H4 (cell line): Measurements from ENCODE around the gene PEAK3. TPM values are rescaled to one million over a fixed set of nuclear protein-coding genes. Genes with fewer than 3 reads are reported as not detected.
"Not testable (repeated sequence)": the region's sequence is repeated elsewhere in the genome, so short reads cannot be mapped to it uniquely, and the experiment has no call there.

ENCODE experiments used
- DNase-seq: peaks from one replicate; pipeline ENCODE4 v3.0.0-alpha.2; 2015; ENCODE audit warnings: low spot score
- total RNA-seq: library from RNA; depleted of rRNA; stranded (reverse); fragments of >200 nt; shearing (Covaris generic); gene quantifications from 2 replicates; pipeline ENCODE4 v1.2.3, GENCODE V29; 2014

Gene PEAK3
- total RNA-seq, 1 experiment from 2014 or later, result 0.06 TPM

GRCh38 chr19:2288818-2289713 is 7.1 kb upstream of the PEAK3 start:
- DNase-seq, result no peak

DNA sequence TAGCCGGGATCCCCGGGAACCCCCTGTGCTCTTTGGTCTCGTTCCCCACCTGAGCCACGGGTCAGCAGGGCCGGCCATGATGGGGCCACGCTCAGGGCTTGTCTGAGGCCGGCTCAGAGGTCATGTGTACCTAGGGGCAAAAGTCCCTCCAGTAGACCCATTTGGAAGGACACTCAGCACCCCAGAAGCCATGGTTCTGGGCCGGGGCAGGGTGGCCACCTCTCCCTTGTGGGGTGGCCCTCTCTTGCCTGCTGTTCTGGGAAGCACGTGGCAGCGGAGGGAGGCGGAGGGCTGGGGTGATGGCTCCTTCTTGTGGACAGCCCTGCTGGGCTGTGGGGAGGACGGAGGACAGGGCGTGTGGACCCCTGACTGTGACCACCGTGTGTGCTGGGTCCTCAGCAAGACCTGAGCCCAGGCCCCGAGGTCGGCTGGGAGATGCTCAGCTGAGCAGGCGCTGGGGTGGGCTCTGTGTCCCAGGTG is 6.4 kb upstream of the PEAK3 start:
- DNase-seq, result no peak

DNA sequence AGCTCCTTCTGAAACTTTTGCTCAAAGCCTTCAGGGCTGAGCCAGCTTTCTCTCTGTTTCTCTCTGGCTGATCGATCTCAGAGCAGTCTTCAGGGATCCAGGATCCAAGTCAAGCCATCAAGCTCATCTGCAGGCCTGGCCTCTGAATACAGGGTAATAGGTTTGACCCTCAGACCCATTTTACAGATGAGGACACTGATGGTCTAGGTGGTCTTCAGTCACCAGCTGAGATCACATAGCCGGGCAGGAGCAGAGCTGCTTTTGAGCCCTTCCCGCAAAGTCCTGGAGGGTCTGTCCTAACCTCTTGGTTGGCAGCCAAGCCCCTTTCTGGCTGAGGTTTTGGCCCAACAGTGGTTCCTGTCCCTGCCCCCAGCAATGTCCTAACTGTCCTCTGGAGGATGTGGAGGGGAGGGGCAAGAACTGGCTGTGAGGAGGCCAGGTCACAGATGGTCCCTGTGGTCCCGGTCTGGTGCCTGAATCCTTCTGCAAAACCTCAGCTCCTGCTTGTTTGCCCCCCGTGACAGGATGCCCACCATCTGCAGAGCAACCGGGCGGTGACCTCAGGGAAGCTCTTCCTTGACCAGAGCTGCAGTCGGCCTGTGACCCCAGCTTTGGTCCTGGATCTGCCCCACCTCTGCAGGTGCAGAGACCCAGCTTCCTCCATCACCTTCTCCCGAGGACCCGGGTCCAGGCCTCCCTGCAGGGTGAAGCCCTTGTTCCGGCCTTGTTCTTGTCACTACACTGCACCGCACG is 5.8 kb upstream of the PEAK3 start:
- DNase-seq, result no peak

DNA sequence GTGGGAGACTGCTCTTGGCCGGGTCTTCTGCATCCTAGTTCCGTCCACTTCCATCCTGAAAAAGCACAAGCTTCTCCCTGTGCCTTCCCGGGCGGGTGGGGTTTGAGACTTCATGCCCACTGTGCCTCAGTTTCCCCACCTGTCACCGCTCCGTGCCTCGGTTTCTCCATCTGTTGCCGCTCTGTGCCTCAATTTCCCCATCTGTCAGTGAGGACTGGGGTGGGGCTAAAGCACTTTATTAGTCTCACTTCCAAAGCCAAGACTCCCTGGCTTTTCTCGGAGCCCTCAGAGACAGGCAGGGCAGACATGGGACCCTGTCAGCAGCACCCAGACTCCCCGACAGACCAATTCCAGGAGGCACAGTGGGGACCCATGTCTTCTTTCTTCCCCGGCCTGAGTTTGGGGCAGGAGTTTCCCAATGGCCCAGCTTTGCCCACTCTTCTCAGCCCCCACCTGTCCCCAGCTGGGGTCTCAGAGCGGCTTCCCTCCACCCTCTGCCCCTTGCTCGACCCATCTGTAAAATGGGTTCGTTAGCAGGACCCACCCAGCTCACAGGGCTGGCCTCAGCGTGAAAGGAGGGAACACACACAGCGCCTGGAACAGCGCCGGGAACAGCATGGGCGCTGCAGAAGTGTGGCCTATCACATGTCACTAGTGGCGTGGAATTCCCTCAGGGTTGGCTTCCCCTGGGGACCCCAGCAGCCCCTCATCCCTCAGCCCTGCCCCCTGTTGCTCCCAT is 4.6 kb upstream of the PEAK3 start:
- no peak for DNase-seq

DNA sequence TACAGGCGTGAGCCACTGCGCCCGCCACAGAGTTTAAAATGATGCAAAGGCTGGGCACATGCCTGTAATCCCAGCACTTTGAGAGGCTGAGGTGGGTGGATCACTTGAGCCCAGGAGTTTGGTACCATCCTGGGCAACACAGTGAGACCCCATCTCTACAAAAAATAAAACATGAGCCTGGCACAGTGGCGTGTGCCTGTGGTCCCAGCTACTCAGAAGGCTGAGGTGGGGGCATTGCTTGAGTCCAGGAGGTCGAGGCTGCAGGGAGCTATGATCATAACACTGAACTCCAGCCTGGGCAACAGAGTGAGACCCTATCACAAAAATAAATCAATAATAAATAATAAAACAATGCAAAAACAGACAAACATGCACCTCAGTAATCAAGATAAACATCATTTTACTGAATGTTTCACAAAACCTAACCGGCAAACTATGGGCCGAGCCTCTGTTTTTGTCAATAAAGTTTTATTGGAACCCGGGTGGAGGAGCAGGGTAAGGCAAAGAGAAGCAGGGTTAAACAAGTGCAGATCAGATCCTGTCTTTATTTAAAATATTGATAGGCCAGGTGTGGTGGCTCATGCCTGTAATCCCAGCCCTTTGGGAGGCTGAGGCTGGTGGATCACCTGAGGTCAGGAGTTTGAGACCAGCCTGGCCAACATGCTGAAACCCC is 2.0 kb upstream of the PEAK3 start:
- no peak for DNase-seq

- no peak for DNase-seq
These were observed 875 bp upstream of the PEAK3 start for GRCh38 chr19:2282862-2283237.

DNA sequence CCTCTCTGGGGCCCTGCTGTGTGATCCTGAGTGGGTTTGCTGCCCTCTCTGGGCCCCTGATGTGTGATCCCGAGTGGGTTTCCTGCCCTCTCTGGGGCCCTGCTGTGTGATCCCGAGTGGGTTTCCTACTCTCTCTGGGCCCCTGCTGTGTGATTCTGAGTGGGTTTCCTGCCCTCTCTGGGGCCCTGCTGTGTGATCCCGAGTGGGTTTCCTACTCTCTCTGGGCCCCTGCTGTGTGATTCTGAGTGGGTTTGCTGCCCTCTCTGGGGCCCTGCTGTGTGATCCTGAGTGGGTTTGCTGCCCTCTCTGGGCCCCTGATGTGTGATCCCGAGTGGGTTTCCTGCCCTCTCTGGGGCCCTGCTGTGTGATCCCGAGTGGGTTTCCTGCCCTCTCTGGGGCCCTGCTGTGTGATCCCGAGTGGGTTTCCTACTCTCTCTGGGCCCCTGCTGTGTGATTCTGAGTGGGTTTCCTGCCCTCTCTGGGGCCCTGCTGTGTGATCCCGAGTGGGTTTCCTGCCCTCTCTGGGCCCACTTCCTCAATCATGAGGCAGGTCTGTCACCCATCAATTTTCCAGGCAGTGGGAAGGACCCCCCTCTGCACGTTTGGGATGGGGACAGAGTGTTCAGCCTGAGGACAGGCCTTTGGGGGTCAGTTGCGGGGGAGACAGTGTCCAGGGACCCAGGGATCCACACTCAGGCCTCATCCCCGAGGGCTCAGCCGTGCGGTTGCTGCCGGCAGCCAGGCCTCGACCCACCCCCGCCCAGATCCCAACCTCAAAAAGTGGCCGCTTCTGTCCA is 512 bp downstream of the PEAK3 start:
- DNase-seq, result not testable (repeated sequence)

DNA sequence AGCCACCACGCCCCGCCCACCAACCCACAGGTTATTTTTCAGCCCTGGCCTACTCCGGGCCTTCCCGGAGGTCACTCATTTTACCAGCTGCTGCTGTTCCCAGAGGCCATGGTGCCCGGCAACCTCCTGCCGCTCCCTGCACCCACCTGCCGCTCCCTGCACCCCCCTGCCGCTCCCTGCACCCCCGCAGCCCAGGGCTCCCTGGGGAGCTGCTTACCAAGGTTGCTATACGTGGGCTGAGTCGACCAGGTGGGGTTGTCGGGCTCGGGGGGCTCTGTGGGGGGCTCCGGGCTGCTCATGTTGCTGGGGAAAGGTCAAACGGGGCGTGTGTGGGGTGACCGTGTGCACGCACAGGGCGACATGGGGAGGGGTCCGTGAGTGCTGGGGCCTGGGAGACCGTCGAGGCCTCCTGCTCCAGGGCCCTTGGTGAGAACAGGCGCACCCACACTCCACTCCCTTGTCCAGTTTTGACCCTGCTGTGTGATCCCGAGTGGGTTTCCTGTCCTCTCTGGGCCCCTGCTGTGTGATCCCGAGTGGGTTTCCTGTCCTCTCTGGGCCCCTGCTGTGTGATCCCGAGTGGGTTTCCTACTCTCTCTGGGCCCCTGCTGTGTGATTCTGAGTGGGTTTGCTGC is 1.2 kb downstream of the PEAK3 start:
- no peak for DNase-seq

DNA sequence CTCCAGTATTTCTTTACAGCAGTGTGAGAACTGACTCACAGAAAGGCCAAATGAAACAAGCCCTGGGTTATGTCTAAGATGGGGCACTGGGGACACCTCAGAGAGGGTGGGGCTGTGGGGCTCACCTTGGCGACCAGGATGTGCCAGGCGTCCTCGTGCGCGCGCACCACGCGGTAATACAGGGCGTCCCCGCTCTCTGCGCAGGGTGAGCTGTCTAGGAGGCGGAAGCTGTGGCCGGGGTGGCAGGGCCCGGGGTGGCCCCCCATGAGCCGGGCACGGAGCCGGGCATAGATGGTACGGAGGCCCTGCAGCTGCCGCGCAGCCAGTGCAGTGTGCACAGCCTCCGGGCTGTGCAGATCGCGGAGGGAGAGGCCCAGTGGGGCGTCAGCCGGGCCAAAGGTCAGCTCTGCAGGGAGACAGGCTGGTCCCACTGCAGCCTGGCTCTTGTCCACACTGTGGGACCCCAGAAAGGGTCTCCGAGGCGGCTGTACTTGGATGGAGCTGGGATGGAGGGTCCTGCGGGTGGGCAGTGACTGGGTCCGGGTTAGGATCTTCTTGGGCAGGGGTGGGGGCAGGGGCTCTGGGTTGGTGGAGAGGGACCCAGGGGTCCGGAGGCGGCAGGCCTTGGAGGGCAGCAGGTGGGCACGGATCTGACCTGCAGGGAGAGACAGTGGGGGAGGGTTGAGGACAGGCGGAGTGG is 3.4 kb downstream of the PEAK3 start:
- DNase-seq, result no peak

DNA sequence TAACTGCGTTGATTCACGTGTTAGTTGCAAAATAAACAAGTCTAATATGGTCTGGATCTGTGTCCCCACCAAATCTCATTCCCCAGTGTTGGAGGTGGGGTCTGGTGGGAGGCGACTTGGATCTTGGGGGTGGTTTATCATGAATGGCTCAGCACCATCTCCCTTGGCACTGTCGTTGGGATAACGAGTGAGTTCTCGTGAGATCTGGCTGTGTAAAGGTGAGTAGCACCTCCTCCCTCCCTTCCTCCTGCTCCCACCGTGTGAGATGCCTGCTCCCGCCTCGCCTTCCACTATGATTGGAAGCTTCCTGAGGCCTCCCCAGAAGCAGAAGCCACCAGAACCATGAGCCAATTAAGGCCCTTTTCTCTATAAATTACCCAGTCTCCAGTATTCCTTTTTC is 4.8 kb downstream of the PEAK3 start:
- no peak for DNase-seq

DNA sequence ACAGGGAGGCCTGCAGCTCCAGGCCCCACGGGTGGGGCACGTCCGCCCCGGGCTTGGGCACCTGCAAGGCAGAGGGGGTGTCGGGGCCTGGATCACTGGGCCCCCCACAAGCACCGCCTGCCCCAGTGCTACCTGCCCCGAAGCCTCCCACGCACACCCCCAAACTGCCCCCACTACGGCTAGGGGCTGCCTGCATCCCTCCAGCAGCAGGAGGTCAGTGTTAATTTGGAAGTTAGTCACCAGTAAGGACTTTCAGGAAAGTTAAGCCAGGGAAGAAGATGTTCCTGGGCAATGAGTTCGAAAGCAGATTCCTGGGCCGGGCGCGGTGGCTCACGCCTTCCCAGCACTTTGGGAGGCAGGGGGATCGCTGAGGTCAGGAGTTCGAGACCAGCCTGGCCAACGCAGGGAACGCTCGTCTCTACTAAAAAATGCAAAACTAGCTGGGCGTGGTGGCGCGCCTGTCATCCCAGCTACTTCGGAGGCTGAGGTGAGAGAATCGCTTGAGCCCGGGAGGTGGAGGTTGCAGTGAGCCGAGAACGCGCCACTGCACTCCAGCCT is 5.5 kb downstream of the PEAK3 start:
- DNase-seq, result no peak

GRCh38 chr19:2275588-2276428 is 6.2 kb downstream of the PEAK3 start:
- no peak for DNase-seq

- DNase-seq, result peak; percentile 52
These were observed 6.9 kb downstream of the PEAK3 start for GRCh38 chr19:2274931-2275535.

DNA sequence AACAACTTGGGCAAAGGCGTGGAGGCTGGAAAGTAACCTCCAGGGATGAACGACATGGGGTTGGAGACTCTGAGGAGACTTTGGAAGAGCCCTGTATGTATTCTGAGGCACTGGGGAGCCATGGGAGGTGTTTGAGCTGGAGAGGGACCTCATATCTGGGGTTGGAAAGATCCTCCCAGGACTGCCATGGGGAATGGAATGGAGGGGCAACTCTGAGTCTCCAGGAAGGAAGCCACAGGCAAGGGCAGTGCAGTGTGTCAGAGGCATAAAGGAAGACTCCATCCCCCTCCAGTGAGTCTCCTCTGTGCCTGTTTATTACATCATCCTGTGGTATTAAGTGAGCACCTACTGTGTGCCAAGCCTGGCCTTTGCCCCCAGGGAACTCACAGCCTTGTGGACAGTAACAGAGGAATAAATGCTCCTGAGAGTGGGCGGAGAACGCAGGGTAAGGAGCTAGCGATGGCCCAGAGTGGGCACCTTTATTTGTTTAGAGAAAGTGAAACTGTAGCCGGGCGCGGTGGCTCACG is 7.7 kb downstream of the PEAK3 start:
- DNase-seq, result no peak

DNA sequence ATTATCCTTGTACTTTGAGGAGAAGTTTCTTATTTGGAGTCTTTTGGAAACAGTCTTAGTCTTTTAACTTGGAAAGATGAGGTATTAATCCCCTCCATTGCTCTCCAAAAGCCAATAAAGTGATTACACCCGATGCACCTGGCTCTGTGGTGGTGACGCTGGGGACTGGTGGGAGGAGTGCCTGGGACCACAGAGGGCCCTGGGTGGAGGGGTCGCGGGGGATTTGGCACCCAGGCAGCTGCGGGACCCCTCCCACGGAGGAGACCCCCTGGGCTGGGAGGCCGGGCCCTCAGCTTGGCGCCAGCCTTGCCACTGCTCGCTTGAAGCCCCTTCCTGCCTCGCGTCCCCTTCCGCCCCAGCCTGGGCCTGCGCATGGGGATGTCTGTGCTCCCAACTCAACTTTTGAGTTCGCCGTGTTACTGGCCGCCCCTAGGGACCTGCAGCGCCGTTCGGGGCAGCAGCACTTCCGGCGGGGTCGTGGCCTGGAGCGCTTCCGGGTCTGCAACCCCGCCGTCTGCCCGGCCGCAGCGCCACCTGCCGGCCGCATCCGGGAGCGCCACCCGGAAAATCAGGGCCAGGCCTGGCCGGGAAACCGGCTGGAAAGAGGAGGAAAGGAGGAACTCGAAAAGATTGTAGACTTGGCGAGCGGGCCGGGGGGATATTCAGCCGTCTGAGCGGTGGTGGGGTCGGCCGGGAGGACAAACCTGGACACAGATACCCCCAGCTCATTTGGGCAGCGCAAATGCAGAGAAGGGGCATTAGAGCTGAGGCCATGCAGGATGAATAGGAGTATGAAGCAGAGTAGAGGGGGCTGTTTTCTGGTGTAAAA is 8.4 kb downstream of the PEAK3 start:
- DNase-seq, result peak; percentile 64

- no peak for DNase-seq
These were observed 10.5 kb downstream of the PEAK3 start for GRCh38 chr19:2271234-2272103.
